Measurements from ENCODE around the gene ALOX15. TPM values are rescaled to one million over a fixed set of nuclear protein-coding genes. Genes with fewer than 3 reads are reported as not detected.
"Not testable (repeated sequence)": the region's sequence is repeated elsewhere in the genome, so short reads cannot be mapped to it uniquely, and the experiment has no call there.

ALOX15 gene
- total RNA-seq, 2 donors from 2014 or later: not detected

- H3K4me1 ChIP-seq (ENCODE audit: control insufficient read depth in 1 of 2, low read depth in 2 of 2): no peaks in the 10 kb centered on the region
- H3K27ac ChIP-seq: no peak overlapping the region
- H3K4me3 ChIP-seq: no peak overlapping the region
- TF ChIP-seq, protein P1, sequence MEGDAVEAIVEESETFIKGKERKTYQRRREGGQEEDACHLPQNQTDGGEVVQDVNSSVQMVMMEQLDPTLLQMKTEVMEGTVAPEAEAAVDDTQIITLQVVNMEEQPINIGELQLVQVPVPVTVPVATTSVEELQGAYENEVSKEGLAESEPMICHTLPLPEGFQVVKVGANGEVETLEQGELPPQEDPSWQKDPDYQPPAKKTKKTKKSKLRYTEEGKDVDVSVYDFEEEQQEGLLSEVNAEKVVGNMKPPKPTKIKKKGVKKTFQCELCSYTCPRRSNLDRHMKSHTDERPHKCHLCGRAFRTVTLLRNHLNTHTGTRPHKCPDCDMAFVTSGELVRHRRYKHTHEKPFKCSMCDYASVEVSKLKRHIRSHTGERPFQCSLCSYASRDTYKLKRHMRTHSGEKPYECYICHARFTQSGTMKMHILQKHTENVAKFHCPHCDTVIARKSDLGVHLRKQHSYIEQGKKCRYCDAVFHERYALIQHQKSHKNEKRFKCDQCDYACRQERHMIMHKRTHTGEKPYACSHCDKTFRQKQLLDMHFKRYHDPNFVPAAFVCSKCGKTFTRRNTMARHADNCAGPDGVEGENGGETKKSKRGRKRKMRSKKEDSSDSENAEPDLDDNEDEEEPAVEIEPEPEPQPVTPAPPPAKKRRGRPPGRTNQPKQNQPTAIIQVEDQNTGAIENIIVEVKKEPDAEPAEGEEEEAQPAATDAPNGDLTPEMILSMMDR (IDR thresholded peaks at IDR 0.05): no peak
- ATAC-seq (ENCODE audit: insufficient number of reproducible peaks, low FRiP score, low read depth) (no peak), DNase-seq (ENCODE audit: low spot score) (no peak)
- no peaks in the 10 kb centered on the region for H3K9me3 ChIP-seq
- H3K36me3 ChIP-seq: no peaks in the 10 kb centered on the region
- no peaks in the 10 kb centered on the region for H3K27me3 ChIP-seq (replicated peaks; ENCODE audit: insufficient read depth)
These were observed 23.5 kb upstream of the ALOX15 start for GRCh38 chr17:4665027-4665426.

DNA sequence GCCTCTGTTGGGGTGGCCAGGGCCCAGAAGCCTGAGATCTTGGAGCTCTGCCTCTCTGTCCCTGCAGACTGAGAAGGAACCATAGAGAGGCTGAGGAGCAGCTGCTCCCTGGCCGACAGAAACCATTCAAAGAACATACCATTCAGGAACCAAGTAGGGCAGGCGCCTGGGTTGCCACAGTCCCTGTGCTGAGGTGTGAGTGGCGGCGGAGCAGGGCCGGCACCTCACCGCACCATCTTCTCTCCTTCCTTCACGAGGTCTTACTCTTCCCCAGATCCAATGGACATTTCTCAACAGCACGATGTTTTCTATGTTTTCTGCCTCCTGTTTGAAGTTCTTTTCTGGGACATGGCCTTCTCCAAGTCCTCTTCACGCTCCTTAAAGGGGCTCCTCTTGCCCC is 22.8 kb upstream of the ALOX15 start:
- no peak for ATAC-seq (ENCODE audit: insufficient number of reproducible peaks, low FRiP score, low read depth)
- H3K36me3 ChIP-seq: no peaks in the 10 kb centered on the region
- TF ChIP-seq, protein P1 (IDR thresholded peaks at IDR 0.05): no peak
- H3K4me3 ChIP-seq: no peak overlapping the region
- DNase-seq (ENCODE audit: low spot score): no peak
- H3K9me3 ChIP-seq: no peaks in the 10 kb centered on the region
- H3K27ac ChIP-seq: no peak overlapping the region
- H3K4me1 ChIP-seq (ENCODE audit: control insufficient read depth in 1 of 2, low read depth in 2 of 2): no peaks in the 10 kb centered on the region
- H3K27me3 ChIP-seq (replicated peaks; ENCODE audit: insufficient read depth): no peaks in the 10 kb centered on the region

GRCh38 chr17:4663711-4664110 is 22.2 kb upstream of the ALOX15 start:
- TF ChIP-seq, protein P1 (IDR thresholded peaks at IDR 0.05): no peak
- no peaks in the 10 kb centered on the region for H3K36me3 ChIP-seq
- ATAC-seq (ENCODE audit: insufficient number of reproducible peaks, low FRiP score, low read depth) (no peak), DNase-seq (ENCODE audit: low spot score) (no peak)
- no peaks in the 10 kb centered on the region for H3K9me3 ChIP-seq
- no peak overlapping the region for H3K4me3 ChIP-seq
- H3K4me1 ChIP-seq (ENCODE audit: control insufficient read depth in 1 of 2, low read depth in 2 of 2): no peaks in the 10 kb centered on the region
- no peaks in the 10 kb centered on the region for H3K27me3 ChIP-seq (replicated peaks; ENCODE audit: insufficient read depth)
- no peak overlapping the region for H3K27ac ChIP-seq

GRCh38 chr17:4658478-4659305 is 17.2 kb upstream of the ALOX15 start:
- TF ChIP-seq, protein P1 (IDR thresholded peaks at IDR 0.05): no peak

DNA sequence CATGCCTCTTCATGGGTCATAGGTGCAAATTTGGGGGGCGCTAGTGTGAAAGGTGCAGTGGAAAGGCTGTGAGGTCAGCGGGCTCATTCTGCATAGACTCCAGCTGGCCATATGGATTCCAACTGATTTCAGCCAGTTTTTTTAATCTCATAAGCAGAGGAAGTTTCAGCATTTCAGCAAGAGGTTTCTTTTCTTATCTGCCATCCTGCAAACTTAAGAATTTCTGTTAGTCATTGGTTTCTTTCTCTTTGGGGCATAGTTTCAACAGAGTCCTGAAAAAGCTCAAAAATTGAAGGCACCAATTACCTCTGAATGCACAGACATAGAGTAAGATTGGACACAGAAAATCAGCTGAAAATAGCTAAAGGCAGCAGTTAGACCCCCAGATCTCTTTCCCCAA is 16.2 kb upstream of the ALOX15 start:
- H3K4me1 ChIP-seq (ENCODE audit: control insufficient read depth in 1 of 2, low read depth in 2 of 2): no peaks in the 10 kb centered on the region
- DNase-seq (ENCODE audit: low spot score) (no peak), ATAC-seq (ENCODE audit: insufficient number of reproducible peaks, low FRiP score, low read depth) (no peak)
- no peaks in the 10 kb centered on the region for H3K27me3 ChIP-seq (replicated peaks; ENCODE audit: insufficient read depth)
- no peaks in the 10 kb centered on the region for H3K36me3 ChIP-seq
- H3K27ac ChIP-seq: no peak overlapping the region
- no peak overlapping the region for H3K4me3 ChIP-seq
- TF ChIP-seq, protein P1 (IDR thresholded peaks at IDR 0.05): no peak
- H3K9me3 ChIP-seq: no peaks in the 10 kb centered on the region

More at GRCh38 chr17:4658478-4659305, 17.2 kb upstream of the ALOX15 start:
- DNase-seq (ENCODE audit: low spot score) (no peak), ATAC-seq (ENCODE audit: insufficient number of reproducible peaks, low FRiP score, low read depth) (no peak)
- no peaks in the 10 kb centered on the region for H3K36me3 ChIP-seq
- no peaks in the 10 kb centered on the region for H3K27me3 ChIP-seq (replicated peaks; ENCODE audit: insufficient read depth)
- no peak overlapping the region for H3K27ac ChIP-seq
- no peaks in the 10 kb centered on the region for H3K4me1 ChIP-seq (ENCODE audit: control insufficient read depth in 1 of 2, low read depth in 2 of 2)
- H3K4me3 ChIP-seq: no peak overlapping the region
- no peaks in the 10 kb centered on the region for H3K9me3 ChIP-seq

- not testable (repeated sequence) for H3K27me3 ChIP-seq (replicated peaks; ENCODE audit: insufficient read depth); H3K27ac ChIP-seq; DNase-seq (ENCODE audit: low spot score); H3K4me1 ChIP-seq (ENCODE audit: control insufficient read depth in 1 of 2, low read depth in 2 of 2); H3K9me3 ChIP-seq; H3K4me3 ChIP-seq; H3K36me3 ChIP-seq; ATAC-seq (ENCODE audit: insufficient number of reproducible peaks, low FRiP score, low read depth)
These were observed 14.5 kb upstream of the ALOX15 start for GRCh38 chr17:4655933-4656332.
